ENCODE measurements around the gene PTCH1. TPM values are rescaled to one million over a fixed set of nuclear protein-coding genes. Genes with fewer than 3 reads are reported as not detected.

Gene PTCH1
- total and polyA plus RNA-seq, 10 of the 15 experiments (the other 5 are each of a cell fraction or from before 2014, with no cell fraction given) = 0.16 to 6.1 (median 2.6) TPM

DNA sequence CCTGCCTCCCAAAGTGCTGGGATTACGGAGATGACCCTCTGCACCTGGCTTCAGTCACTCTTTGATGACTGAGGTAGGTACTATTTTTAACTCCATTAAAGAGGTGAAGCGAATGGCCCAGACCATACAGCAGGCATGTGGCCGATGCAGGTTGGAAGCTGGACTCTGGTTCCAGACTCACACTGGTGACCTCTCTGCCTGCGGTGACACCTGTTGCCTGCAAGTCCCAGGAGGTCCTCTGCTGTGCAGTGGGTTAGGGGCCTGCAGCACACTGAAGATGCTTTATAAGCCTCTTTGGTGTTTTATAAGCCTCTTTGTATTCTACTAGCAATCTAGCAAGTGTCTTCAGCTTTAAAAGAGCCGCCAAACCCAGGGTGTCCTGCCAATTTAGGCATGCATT, 49.2 kb upstream of the PTCH1 start:
- Histone ChIP-seq H3K4me3 (no peak overlapping the region), H3K36me3 (ENCODE audit: control insufficient read depth in 2 of 2, insufficient read depth in 2 of 2, low read length in 1 of 2) (no peaks in the 10 kb centered on the region), H2AFZ (ENCODE audit: control insufficient read depth, low read depth, low read length) (no peak overlapping the region), H3K9ac (ENCODE audit: control insufficient read depth, insufficient read depth, low read length) (no peak overlapping the region), H3K79me2 (ENCODE audit: control insufficient read depth, insufficient read depth, low read length) (no peaks in the 10 kb centered on the region), H4K20me1 (ENCODE audit: control insufficient read depth, insufficient read depth) (no peaks in the 10 kb centered on the region), H3K27me3 (replicated peaks in 1 of 2; ENCODE audit: control insufficient read depth in 2 of 2, insufficient read depth in 2 of 2, low read length in 1 of 2) (no peaks in the 10 kb centered on the region), H3K4me2 (ENCODE audit: control insufficient read depth, insufficient read depth) (no peak overlapping the region), H3K27ac (ENCODE audit: control insufficient read depth, insufficient read depth) (no peak overlapping the region), H3K4me1 (ENCODE audit: control insufficient read depth, insufficient read depth, low read length) (no peaks in the 10 kb centered on the region), H3K9me3 (replicated peaks; ENCODE audit: control insufficient read depth, insufficient read depth, low read length) (no peaks in the 10 kb centered on the region)
- ChIA-PET POLR2A (no interaction called here), RAD21 (ENCODE audit: unreplicated experiment) (no interaction called here), CTCF (no interaction called here), SMC1A (ENCODE audit: uncharacterized antibody, unreplicated experiment) (no interaction called here)
- in situ Hi-C loops (cut with MboI) (no loop called here), intact Hi-C loops (cut with micrococcal nuclease; ENCODE audit: unreplicated experiment) (no loop called here)
- TF ChIP-seq TAF1 (IDR thresholded peaks at IDR 0.05; ENCODE audit: borderline replicate concordance, low read depth, low read length) (no peak), GATAD2B (conservative IDR thresholded peaks at IDR 0.05; ENCODE audit: low read depth) (no peak), MYC (IDR thresholded peaks at IDR 0.05; ENCODE audit: insufficient read depth, insufficient read length, insufficient replicate concordance, low read length, severe bottlenecking) (no peak), TCF3 (IDR thresholded peaks at IDR 0.05; ENCODE audit: borderline replicate concordance, insufficient read depth, low read depth, low read length) (no peak), NKRF (conservative IDR thresholded peaks at IDR 0.05) (no peak), RCOR1 (conservative IDR thresholded peaks at IDR 0.05; ENCODE audit: low read depth, low read length) (no peak), HDAC6 (IDR thresholded peaks at IDR 0.05; ENCODE audit: unreplicated experiment) (no peak), STAT1 (conservative IDR thresholded peaks at IDR 0.05) (no peak)
- TF ChIP-seq, protein P1, sequence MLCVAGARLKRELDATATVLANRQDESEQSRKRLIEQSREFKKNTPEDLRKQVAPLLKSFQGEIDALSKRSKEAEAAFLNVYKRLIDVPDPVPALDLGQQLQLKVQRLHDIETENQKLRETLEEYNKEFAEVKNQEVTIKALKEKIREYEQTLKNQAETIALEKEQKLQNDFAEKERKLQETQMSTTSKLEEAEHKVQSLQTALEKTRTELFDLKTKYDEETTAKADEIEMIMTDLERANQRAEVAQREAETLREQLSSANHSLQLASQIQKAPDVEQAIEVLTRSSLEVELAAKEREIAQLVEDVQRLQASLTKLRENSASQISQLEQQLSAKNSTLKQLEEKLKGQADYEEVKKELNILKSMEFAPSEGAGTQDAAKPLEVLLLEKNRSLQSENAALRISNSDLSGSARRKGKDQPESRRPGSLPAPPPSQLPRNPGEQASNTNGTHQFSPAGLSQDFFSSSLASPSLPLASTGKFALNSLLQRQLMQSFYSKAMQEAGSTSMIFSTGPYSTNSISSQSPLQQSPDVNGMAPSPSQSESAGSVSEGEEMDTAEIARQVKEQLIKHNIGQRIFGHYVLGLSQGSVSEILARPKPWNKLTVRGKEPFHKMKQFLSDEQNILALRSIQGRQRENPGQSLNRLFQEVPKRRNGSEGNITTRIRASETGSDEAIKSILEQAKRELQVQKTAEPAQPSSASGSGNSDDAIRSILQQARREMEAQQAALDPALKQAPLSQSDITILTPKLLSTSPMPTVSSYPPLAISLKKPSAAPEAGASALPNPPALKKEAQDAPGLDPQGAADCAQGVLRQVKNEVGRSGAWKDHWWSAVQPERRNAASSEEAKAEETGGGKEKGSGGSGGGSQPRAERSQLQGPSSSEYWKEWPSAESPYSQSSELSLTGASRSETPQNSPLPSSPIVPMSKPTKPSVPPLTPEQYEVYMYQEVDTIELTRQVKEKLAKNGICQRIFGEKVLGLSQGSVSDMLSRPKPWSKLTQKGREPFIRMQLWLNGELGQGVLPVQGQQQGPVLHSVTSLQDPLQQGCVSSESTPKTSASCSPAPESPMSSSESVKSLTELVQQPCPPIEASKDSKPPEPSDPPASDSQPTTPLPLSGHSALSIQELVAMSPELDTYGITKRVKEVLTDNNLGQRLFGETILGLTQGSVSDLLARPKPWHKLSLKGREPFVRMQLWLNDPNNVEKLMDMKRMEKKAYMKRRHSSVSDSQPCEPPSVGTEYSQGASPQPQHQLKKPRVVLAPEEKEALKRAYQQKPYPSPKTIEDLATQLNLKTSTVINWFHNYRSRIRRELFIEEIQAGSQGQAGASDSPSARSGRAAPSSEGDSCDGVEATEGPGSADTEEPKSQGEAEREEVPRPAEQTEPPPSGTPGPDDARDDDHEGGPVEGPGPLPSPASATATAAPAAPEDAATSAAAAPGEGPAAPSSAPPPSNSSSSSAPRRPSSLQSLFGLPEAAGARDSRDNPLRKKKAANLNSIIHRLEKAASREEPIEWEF (IDR thresholded peaks at IDR 0.05; ENCODE audit: insufficient replicate concordance, low read depth, low read length) = no peak
- no TSS peak for BruUV-seq (replicated peaks)
- ATAC-seq (no peak), DNase-seq (ENCODE audit: low read depth, low spot score) (no peak), FAIRE-seq (no peak)
- WGBS (ENCODE audit: insufficient coverage, insufficient replicate concordance, low lambda C conversion rate, missing lambda C conversion rate) = 34% methylated on average over 5 of the region's 5 CpGs

All from GM12878 (cell line).